Measurements from ENCODE around the gene STX3.

DNA sequence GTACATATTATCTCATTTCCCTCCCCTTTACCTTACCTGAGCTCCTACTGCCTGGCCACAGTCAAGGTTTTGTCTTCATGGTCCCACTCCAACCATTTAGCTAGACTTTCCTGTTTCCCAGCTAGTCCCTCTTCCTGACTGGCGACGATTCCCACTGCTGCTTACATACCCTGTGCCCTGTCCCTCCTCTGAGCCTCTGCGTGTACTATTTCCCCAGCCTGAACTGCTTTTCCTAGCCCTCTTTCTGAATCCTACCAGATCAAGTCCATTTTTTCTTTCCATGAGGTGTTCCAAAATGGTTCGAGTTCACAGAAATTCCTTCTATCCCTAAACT is 32.0 kb downstream of the STX3 start:
- TF ChIP-seq, protein P1, sequence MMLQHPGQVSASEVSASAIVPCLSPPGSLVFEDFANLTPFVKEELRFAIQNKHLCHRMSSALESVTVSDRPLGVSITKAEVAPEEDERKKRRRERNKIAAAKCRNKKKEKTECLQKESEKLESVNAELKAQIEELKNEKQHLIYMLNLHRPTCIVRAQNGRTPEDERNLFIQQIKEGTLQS (IDR thresholded peaks at IDR 0.05; ENCODE audit: insufficient read depth, low read depth, low read length): no peak
- TF ChIP-seq, protein P2, sequence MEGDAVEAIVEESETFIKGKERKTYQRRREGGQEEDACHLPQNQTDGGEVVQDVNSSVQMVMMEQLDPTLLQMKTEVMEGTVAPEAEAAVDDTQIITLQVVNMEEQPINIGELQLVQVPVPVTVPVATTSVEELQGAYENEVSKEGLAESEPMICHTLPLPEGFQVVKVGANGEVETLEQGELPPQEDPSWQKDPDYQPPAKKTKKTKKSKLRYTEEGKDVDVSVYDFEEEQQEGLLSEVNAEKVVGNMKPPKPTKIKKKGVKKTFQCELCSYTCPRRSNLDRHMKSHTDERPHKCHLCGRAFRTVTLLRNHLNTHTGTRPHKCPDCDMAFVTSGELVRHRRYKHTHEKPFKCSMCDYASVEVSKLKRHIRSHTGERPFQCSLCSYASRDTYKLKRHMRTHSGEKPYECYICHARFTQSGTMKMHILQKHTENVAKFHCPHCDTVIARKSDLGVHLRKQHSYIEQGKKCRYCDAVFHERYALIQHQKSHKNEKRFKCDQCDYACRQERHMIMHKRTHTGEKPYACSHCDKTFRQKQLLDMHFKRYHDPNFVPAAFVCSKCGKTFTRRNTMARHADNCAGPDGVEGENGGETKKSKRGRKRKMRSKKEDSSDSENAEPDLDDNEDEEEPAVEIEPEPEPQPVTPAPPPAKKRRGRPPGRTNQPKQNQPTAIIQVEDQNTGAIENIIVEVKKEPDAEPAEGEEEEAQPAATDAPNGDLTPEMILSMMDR (IDR thresholded peaks at IDR 0.05; ENCODE audit: control extremely low read depth in 1 of 3, insufficient read depth in 1 of 3, low read depth in 1 of 3, low read length in 3 of 3): no peak
- TF ChIP-seq POLR2A (IDR thresholded peaks at IDR 0.05; ENCODE audit: control extremely low read depth in 1 of 2, low read depth in 2 of 2, low read length in 2 of 2) (no peak), TAF1 (IDR thresholded peaks at IDR 0.05; ENCODE audit: low read depth, low read length) (no peak), POLR2AphosphoS5 (IDR thresholded peaks at IDR 0.05; ENCODE audit: low read depth, low read length) (no peak), CEBPB (IDR thresholded peaks at IDR 0.05; ENCODE audit: low read depth, low read length) (no peak), SRF (IDR thresholded peaks at IDR 0.05; ENCODE audit: low read depth, low read length) (no peak), SP2 (IDR thresholded peaks at IDR 0.05; ENCODE audit: low read length) (no peak)

Measured in H1 (cell line).